ENCODE results near the gene TRIM44. TPM values are rescaled to one million over a fixed set of nuclear protein-coding genes. Genes with fewer than 3 reads are reported as not detected.

Gene TRIM44
- total RNA-seq, 1 donor from 2014 or later: 21.5 TPM

DNA sequence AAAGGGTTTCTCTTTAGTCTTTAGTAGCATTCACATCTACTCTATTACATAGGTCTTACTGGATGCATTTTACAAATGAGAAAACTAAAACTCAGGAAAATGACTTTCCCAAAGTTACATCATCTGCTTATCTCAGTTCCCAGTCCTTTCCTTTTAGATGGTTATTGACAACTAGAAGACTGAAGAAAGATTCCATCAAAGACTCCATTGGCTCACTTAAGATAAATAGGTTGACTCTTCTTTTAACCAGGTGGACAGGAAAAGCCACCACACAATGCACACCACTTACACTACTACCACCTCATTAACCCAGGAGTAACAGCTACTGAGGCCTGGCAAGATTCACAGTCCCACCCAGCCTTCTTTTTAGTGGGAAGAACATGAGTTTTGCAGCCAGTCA is 123.6 kb downstream of the TRIM44 start:
- DNase-seq (ENCODE audit: low read depth, low spot score): no peak

DNA sequence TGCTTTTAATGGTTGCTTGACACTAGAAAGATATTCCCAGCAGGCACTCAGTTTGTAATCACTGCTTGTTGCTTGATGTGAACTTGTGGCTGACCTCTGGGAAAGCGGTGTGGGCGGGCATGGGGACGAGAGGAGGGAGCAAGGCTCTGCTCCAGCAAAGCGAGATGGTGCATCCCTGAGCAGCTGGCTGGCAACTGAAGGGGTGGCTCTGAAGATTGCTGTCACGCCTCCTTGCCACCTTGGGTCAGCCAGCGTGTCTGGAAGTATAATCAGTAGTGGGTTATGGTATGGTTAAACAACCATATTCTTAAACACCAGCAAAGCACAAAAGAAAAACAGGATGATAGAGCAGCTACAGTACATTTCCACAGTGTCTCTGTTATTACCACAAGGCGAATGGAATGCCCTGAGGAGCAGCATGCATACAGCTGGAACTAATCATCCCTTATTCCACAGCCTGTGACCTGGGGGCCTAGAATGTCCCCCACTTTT is 124.5 kb downstream of the TRIM44 start:
- DNase-seq (ENCODE audit: low read depth, low spot score): no peak

DNA sequence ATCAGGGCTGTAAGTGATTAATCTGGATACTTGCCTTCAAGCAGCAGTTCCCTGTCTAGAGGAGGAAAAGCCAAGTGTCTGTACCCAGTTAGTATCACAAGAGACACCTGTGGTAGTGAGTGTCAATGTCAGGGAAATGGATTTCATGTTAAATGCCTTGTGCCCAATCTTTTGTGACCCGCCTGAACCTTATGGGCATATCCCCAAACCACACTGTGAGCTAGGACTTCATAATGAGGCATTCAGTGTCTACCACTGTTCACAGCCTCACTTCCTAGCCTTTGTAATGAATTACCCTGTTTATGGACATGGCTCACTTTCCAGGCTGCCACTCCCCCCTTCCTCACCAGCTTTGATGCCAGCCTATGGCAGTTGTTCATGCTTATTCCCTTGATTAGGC is 125.1 kb downstream of the TRIM44 start:
- DNase-seq (ENCODE audit: low read depth, low spot score): no peak

DNA sequence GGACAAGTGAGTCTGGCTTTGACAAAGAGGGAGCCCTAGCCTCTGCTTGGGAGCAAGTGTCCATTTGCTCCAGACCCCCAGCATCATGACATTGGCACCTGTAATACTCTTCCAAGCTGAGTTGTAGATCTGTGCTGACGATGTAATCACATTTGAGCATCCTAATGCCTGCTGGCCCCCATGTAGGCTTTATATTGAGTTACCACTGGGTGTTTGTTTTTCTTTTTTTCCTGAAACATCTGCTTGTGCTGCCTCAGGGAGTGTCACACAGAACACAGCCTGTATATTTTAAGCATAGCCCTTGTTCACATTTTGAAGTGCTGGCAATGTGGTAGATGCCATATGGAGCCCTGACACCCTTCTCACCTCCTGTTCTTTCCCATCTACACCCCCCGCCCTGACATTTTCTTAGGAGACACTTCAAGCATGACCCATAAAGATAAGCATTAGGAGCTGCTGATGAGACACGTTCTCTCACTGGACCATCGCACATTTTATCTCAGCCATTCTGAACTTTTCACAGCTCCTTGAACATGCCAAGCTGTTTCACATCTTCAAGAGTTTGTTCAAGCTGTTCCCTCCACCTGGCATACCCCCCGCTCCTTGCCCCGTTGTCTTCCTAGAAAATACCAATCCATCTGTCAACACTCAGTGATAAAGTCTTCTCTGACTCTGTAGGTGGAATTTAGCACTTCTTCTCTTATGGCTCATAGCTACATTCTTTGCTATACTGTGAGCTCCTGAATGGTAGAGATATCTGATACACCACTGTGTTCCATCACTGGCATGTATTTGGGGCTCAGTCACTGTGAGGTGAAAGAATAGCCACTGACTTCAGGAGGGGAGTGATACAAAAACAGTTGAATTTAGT is 128.7 kb downstream of the TRIM44 start:
- DNase-seq (ENCODE audit: low read depth, low spot score): no peak

DNA sequence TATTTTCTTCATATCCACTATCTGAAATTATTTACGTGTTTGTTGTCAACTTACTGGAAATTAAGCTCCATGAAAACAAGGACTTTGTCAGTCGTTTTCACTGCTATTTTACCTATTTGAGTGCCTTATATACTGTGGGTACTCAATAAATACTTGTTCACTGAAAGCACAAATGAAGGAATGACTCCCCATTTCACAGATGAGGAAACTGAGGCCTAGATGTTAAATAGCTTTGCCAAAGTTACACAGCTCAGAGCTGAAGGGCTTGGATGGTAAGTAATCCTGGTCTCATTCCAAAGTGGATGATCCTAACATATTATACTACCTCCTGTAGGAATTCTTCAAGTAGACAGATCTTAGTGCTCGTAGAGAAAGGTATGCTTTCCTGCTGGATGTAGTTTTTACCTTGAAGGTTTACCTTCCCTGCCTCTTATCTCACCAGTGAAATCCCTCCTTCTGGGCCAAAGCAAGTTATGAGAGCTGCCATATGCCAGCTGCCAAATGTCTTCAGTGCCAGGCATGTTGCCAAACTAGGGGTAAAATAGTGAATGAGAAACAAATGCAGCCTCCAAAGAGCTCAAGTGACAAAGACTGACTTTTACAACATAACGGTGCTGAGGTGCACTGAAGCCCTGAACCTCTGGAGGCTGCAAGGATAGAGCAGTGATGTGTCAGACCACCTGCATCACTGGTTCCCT is 129.7 kb downstream of the TRIM44 start:
- DNase-seq (ENCODE audit: low read depth, low spot score): no peak

DNA sequence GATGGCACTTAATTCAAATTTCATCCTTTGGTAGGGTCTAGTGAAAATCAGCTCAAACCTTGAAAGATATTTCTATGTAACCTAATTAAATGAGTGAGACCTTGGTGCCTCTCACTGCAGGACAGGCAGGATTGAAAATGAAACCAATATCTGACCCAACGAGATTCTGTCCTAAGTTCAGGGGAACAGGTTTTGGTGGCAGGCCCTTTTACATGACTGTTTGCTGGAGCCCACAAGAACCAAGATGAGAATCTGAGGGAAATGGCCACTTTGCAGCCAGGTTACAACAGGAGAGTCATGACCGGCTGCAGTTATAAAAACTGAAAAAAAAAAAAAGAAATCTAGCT is 130.2 kb downstream of the TRIM44 start:
- DNase-seq (ENCODE audit: low read depth, low spot score): no peak

DNA sequence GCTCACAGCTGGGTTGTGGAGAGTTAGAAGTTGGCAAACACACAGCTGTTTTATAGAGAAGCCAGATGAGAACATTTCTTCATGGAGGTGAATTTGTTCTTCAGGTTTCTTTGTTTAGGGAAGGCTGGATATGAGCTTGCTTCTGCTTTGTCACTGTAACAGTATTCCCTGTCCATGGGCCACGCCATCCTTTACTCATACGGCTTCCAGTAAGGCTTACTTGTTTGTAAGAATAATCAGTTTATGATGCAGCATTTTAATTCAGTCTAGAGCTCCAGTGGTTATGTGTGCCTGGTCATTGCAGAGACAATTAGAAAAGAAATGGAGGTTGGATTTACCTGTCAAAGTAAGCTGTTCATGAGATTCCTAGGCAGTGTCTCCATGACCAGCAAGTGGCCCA is 131.8 kb downstream of the TRIM44 start:
- no peak for DNase-seq (ENCODE audit: low read depth, low spot score)

DNA sequence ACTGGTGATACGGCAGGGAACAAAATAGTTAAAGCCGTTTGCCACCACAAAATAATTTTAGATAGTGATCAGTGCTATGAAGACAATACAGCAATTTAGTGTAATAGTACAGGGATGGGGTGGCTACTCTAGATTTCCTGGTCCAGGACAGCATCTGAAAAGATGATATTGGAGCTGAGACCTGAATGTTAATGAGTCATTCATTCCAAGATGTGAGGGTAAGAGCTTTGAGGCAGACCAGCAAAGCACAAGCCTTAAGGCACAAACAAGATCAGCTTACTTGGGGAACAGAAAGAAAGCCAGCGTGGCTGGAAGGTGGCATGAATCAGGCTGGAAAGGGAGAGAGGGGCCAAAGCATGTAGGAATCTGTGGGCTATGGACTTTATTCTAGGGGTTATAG is 132.3 kb downstream of the TRIM44 start:
- no peak for DNase-seq (ENCODE audit: low read depth, low spot score)

DNA sequence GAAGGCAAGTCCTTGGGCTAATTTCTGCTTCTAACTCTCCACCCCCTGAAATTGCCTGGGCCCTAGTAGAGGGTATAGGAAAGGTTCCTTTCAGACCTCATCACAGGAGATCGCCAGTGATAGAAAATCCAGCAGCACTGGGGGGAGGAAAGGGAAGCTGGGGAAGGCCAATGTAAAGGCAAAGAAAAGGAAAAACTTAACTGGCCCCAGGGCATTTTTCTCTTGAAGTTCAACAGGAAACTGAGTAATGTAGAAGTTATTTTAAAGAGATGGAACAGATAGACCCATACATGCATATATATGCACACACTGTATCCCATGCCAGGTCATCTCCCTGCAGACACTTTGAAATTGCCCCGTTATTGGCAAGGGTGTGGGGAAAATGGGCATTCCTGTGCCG is 134.0 kb downstream of the TRIM44 start:
- DNase-seq (ENCODE audit: low read depth, low spot score): peak; percentile 52

DNA sequence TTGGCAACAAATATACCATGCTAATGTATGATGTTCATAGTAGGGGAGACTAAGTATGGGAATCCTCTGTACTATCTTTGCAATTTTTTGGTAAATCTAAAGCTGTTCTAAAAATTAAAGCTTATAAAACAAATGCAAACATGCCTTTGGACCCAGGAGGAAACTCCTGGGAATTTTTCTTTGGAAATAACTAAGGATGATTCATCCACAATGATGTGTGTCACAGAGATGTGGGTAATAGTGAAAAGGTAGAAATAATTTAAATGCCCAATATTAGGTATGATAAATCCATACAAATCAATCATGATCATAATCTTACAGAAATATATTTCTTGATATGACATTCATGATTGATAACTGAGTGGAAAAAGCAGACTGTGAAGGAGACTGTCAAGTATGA is 135.8 kb downstream of the TRIM44 start:
- no peak for DNase-seq (ENCODE audit: low read depth, low spot score)

DNA sequence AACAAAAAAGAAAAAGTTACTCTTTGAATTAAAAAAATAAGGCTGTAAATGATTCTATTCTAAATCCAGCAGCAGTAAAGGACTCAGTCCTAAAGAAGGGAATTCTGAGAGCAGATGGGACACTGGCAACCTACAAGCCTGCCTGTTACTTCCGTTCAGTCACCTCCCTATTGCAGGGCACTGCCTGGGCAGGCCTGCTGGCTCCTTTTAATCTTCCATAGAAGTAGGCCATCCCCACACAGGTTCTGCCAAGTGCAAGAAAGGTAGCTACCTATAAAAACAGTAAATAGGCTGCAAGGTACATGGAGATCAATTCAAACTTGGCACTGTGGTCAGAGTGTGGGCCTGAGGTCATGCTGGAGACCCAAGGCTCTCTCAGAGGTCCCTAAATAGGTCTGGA is 136.4 kb downstream of the TRIM44 start:
- DNase-seq (ENCODE audit: low read depth, low spot score): no peak

DNA sequence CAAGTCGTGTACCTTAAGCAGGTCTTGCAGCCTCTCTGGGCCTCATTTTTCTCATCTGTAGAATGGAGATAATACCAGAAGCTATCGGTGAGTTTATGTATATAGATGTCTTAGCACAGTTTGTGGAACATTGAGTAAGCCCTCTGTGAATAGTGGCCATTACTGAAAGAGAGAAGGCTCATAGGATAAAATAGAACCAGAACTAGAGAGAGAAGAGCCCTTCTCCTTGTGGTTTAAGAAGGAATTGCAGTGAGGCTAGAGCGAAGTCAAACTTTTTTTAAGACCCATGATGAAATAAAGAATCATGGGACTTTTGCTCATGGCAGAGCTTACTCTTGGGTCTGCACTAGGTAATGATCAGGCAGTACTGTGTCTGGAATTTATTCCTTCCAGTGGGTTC is 137.1 kb downstream of the TRIM44 start:
- no peak for DNase-seq (ENCODE audit: low read depth, low spot score)

DNA sequence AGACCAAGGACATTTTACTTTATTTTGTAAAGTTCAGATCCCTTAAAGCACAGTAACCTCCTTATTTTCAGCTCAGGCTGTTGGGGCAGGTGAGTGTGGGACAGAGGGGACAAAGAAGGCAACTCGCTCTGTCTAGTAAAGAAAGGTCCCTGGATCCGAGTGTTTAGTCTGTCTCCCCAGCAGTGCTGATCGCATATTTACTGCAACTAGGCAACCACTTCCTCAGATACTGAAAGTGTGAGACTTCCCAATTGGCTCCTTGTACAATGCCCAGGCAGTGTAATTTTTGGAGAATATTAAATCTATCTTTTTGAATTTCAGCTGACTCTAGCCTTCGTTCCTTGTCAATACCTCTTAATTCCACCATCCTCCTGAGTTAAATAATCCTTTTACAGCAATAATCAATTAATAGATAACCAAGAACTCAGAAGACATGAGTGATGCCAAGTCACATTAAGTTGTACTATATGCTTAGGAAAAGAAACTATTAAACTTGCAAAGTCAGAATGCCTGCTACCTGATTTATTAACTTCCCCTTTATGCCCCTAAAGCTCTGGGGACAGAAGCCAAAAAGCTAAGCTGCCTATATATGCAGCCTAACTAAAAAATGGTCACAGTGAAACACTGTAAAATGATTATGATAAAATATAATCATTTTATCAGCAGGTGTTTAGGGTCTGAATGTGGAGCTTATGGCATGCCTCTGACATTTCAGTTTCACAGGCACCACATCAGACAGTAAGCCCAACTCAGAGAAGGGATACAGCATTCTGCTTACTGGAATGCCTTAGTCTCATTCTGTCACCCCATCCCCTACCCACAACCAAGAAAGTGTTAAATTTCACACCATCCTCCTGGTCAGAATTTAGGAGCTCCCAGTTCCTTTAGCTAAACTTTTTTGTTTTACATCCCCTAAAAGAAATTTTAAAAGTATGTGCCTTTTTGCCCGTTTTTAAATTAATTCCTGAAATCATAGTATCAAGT is 138.7 kb downstream of the TRIM44 start:
- peak; percentile 36 for DNase-seq (ENCODE audit: low read depth, low spot score)

DNA sequence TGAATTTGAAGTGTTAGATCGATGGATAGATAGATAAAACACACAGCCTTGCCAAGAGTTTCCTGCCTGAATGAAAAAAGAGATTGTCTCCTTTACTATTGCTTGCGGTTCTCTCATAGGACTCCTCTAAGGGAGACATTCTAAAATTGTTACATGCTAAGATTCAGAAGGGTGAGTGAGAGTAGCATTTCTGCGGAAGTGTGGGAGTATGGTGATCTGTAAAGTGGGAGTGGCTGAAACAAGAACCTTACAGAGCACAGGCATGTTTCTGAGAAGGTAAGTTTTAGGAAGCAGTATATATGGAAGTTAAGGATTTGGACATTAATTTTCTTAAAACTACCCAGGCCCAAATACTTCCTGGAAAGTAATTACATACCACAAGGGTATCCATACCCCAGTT is 139.6 kb downstream of the TRIM44 start:
- no peak for DNase-seq (ENCODE audit: low read depth, low spot score)

DNA sequence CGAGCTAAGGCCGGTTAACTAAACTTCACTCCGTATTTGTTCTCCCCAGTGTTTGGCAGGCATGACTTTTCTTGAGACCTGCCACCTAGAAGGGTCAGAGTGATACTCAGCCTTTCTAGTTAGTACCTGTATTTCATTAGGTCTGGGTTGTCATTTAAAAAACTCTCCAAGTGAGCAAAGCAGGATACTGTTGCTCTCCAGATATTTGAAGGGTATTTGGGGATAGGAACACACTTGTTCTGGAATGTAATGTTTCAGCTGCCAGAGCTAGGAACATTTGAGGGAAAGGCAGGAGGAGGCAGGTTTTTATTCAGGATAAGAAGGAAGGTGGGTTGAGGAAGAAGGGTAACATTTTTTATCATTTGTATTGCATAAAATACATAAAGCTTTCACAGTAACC is 140.1 kb downstream of the TRIM44 start:
- DNase-seq (ENCODE audit: low read depth, low spot score): no peak

DNA sequence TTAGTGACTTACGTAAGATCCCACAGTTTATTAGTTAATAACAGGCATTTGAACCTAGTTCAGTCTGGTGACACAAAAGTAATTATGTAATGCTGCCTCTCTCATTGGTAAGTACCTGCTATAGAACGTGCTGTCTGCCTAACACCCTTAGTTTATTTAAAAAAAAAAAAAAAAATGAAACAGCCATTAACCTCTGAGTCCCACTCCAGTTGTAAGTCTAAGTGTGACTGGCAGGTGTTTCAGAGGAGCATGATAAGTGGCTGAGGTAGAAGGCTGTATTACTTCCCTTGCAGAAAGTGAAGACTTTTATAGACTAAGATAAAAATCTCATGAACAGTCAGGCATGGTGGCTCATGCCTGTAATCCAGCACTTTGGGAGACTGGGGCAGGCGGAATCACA is 140.5 kb downstream of the TRIM44 start:
- DNase-seq (ENCODE audit: low read depth, low spot score): no peak

DNA sequence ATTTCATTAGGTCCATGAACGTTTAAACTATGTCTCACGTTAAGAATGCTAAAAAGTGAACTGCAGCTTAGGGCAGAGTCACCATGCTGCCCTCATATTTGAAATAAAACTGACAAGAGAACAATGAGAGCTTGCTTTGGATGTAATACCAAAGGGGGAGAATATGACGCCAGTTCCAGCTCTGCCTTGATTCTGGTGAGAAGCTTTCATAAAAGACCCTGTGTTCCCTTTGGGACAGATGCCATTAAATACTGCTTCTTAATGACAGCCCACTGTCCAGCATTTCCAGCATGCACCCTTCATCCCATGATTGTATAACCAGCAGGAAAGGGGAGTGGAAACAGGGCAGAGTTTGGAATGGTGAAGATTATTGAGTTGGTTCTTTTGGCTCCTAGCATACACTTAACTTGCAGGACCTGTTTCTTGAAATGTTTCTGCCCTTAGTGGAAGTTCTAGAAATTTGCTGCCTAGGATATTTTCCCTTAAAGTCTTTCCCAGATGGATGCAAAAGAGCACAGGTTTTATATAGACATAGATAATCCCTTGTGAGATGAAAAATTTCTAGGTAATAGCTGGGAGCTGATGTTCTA is 142.0 kb downstream of the TRIM44 start:
- DNase-seq (ENCODE audit: low read depth, low spot score): no peak

DNA sequence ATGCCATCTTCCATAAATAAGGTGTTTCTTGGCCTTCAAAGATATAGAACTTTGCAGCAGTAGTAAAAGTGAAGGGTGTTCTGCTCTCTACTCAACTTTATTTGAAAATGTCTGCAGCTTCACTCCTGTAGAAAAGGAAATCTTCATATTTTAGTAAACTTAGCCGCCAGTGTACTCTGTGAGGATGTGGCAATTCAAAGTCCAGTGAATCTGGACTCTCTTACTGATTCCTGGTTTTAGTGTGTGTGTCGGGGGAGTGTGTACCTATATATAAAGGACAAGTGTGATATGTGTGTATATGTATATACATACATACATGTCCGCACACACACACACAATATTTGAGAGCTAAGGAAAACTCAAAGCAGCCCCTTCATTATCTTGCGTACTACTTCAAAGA is 147.0 kb downstream of the TRIM44 start:
- no peak for DNase-seq (ENCODE audit: low read depth, low spot score)

DNA sequence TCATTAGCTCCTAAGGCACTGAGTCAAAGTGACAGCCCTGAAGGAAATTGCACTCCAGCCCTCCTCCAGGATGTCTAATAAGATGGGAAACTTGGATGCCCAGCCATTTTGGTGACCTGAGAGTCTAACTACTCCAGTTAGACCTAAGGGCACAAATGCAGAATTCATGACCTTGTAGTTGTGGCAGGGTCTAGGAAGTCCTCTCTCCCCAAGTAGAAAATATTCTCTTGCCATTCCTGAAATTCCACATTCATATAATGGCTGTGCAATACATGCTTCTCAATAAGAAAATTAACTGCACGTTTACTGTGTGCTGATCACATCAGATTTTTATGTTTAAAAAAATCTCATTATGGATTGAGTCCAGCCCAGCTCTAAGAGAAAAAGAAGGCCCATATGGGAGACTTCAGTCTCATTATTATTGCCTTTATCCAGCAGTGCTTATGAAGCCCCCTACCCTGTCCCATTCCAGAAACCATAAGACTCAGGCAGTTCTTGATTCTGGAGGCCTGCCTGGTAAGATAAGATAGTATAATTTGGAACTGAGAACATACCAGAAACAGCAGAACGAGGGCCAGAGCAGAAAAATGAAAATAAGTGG is 147.6 kb downstream of the TRIM44 start:
- DNase-seq (ENCODE audit: low read depth, low spot score): no peak

DNA sequence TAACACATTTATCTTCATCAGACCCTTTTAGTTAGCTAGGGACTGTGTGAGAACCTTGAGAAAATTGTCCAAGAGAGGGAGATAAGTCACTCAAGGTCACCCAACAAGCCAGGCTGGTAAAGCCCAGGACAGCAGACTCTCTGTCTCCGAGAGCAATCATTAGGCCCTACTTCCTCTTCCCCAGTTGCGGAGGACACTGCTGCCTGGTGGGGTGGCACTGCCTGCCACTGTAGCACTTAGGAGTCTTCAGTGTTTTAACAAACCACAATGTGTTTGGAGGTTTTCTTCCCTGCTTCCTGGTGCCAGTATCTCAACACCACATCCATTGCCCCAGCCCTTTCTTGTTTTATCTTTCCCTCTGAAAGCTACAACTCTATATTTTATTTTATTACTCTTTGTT is 149.2 kb downstream of the TRIM44 start:
- no peak for DNase-seq (ENCODE audit: low read depth, low spot score)

DNA sequence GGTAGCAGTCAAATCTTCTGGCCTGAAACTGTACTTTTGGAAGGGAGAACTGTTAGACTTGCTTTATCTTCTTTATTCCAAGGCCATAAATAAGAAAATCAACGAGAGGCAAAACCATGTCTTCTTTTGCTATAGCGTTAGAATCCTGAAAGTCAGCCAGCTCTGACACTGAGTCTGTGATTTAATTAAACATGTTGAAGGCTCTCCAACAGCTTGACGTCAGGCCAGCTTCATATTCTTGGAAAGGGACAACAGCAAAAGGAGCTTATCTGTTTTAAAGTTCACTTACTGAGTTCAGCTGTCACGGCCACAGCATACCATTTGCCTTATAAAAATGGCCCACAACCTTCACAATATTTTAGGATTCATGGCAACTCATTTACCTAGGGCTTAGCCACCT is 150.3 kb downstream of the TRIM44 start:
- no peak for DNase-seq (ENCODE audit: low read depth, low spot score)
